MV-4-11 (cell line): ENCODE data around the gene GPR108.

Source experiments
- DNase-seq: peaks from one replicate; lab custom pipeline; 2025; lab: John Stamatoyannopoulos, UW

GPR108 gene

DNA sequence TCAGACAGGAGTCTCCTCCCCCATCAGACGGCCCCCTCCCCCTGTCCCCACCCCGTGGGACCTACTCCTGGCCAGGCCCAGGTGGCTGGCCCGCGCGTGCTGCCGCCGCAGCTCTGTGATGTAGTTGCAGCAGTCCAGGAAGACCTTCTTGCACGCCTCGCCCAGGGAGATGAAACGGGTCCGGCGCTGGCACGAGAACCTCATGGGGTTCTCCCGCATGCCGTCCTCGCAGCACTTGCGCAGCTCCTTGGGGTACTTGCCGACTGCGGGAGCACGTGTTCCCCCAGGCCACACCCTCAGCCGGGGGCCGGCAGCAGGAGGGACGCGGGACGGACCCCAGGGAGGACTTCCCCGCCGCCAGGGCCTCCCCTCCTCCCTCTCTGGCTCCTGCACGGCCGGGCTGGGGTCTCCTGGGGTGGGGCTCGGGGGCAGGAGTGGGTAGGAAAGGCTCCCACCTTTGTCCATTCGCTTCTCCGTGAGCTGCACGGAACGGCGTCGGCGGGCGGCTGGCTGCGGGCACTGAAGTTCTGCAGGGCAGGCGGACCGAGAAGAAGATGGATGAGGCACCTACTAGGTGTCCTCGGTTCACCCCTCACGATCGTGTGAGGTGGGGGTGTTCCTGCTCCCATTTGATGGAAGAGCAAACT is 30.2 kb downstream of the GPR108 start:
- DNase-seq: no peak

GRCh38 chr19:6706633-6706958 is 30.8 kb downstream of the GPR108 start:
- no peak for DNase-seq

DNA sequence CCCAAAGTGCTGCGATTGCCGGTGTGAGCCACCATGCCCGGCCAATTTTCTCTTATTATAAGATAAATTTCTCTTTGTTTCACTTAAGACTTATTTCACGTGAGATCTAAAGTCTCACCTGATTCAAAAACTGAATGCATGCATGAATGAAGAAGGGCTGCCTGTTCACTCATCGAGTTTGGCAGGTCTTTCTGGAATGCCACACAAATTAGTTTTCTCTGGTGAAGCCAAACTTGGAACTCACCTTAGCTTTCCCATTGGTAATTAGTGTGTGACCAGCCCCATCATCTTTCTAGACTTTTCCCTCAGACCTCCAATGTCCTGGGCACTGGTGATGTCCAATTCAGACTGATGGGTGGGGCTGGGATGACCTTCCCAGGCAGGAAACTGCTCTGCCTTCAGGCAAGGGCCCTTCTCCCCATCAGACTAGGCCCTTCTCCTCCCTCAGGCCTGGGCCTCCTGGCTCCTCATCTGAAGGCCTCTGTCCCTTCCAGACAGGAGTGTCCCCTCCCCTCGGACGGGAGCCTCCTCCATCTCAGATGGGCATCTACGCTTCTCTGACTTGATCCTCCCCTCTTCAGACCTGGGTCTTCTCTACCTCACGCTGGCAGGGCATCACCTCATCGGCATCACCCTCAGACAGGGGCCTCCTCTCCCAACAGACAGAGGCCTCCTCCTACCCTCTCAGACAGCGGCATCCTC is 31.3 kb downstream of the GPR108 start:
- no peak for DNase-seq

DNA sequence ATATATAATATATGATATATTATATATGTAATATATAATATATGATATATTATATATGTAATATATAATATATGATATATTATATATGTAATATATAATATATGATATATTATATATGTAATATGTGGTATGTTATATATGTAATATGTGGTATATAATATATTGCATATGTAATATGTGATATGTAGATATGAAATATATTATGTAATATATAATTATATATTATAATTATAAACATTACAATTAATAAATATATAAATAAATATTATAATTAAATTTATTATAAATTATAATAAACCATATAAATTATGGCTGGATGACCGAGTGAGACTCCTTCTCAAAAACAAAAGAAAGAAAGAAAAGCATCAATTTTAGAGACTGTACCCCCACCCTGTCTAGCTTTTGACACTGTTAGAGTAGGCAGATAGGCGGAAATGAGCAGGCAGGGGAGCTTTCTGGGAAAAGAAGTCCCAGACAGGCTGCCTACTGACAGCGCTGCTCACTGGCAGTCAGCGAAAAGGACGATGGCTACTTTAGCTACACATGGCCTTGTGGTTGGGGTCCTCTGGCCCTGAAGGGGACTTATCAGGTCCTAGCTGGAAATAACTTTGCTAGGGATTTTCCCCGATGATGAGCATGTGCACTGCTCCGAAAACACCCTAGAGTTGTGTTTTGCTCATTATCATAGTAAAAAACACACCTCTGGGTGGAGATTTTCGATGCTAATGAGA is 36.6 kb downstream of the GPR108 start:
- DNase-seq: no peak

GRCh38 chr19:6699935-6700334 is 37.4 kb downstream of the GPR108 start:
- DNase-seq: no peak

GRCh38 chr19:6697291-6697690 is 40.1 kb downstream of the GPR108 start:
- DNase-seq: peak; percentile 78

GRCh38 chr19:6696239-6696820 is 41.0 kb downstream of the GPR108 start:
- DNase-seq: no peak

- DNase-seq: no peak
These were observed 43.1 kb downstream of the GPR108 start for GRCh38 chr19:6694147-6694815.

DNA sequence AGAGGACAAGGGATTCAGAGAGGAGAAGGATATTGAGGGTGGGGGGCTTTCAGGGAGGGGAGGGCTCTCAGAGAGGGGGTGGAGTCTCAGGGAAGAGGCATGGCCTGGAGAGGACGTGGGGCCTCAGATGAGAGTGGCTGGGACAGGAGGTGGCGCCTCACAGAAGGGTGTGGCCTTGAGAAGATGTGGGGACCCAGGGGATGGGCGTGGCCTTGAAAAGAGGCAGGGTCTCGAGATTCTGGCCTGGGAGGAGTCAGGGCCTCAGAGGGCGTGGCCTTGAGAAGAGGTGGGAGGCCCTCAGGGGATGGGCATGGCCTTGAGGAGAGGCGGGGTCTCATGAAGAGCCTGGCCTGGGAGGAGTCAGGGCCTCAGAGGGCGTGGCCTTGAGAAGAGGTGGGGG is 43.7 kb downstream of the GPR108 start:
- DNase-seq: no peak

- no peak for DNase-seq
These were observed 44.3 kb downstream of the GPR108 start for GRCh38 chr19:6693056-6693471.

- DNase-seq: peak; percentile 15
These were observed 45.4 kb downstream of the GPR108 start for GRCh38 chr19:6692027-6692426.

- DNase-seq: no peak
These were observed 46.0 kb downstream of the GPR108 start for GRCh38 chr19:6691342-6691741.

- DNase-seq: no peak
These were observed 47.1 kb downstream of the GPR108 start for GRCh38 chr19:6690160-6690885.

- no peak for DNase-seq
These were observed 50.3 kb downstream of the GPR108 start for GRCh38 chr19:6687114-6687513.

DNA sequence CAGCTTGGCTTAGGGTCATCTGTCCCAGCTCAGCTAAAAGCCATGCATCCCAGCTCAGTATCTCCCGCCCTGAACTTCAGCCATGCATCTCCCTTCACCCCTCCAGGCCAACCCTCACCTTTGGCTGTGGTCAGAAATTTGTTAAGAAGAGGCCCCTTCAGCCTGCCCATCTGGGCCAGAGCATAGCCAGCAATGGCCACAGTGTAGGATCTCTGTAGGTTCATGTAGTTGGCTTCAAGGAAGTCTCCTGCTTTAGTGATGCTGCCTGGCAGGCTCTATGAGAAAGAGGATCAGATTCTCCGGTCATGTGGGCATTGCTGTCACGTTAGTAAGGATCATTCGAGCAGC is 50.8 kb downstream of the GPR108 start:
- no peak for DNase-seq

GRCh38 chr19:6685962-6686627 is 51.3 kb downstream of the GPR108 start:
- peak; percentile 88 for DNase-seq

- DNase-seq: peak; percentile 29
These were observed 51.9 kb downstream of the GPR108 start for GRCh38 chr19:6685482-6685881.

GRCh38 chr19:6683971-6684370 is 53.4 kb downstream of the GPR108 start:
- DNase-seq: no peak

GRCh38 chr19:6682607-6683128 is 54.7 kb downstream of the GPR108 start:
- DNase-seq: no peak

GRCh38 chr19:6680141-6680540 is 57.2 kb downstream of the GPR108 start:
- DNase-seq: peak; percentile 58
